GM15510 (cell line): ENCODE measurements around the gene GALM.
A peak's percentile ranks its signal among the peaks of the same experiment; 100 is the strongest.

Experiments used
- POLR2A ChIP-seq: IDR thresholded peaks from 3 replicates; pipeline ENCODE4 v1.6.1; 2011; ENCODE audit warnings: borderline replicate concordance; ENCODE audit not compliant: insufficient read length; ENCODE audit errors: extremely low read depth

The GALM gene

DNA sequence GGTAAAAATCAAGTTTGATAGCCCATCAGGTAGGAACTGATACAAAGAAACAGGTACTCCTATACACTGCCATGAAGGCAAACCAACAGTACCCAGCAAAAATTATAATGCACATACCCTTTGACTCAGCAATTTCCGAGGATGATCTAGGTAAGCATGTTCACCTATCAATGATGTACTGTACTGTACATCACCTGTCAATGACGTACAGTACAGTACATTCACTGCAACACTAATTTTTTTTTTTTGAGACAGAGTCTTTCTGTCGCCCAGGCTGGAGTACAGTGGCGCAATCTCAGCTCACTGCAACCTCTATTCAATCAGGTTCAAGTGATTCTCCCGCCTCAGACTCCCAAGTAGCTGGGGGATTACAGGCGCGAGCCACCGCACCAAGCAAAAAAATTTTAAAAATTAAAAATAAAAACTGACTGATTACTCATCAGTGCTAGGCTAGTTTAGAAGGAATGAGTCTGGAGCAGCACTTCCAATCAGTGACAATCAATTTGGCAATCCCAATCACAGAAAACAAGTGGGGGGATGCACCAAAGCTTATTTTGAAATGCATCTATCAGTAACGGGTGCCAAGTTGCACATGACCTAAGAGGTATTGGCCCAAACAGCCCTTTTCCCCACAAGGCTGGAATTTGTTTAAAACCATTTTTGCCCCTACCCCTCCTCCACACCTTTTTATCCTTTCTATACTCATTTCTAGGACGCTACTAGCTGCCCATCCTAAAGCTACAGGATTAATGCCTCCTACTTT, 77.1 kb downstream of the GALM start:
- no peak for TF ChIP-seq POLR2A

DNA sequence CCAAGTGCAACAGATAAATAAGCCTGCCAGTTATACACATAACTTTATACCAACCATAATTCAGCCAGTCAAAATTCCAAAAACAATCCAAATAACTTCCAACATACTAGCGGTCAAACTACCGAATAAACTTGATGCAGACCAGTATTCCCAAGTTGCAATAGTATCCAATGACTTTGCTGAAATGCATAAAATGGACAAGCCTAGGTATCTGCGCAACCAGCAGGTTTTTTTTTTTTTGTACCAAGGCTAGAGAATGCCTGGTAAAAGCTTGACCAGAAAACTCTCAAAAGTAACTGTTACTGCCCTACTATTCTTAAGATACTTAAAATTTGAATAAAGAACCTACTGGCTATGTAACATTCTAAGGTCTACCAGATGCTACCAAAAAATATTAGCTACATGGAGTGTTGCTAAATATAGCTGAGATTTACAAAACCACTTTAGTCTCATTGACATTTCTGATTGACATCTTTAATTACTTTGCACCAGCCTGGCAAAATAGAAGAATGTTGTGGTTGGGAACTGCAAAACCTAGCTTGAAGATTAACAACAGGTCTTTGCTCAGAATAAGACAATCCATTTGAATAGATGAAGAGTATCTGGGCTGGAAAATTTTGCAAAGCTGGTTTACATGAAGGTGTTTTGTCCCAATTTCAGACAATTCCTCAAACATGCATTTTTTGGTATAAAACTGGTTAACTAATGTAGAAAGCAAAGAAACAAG, 77.9 kb downstream of the GALM start:
- TF ChIP-seq POLR2A = no peak

DNA sequence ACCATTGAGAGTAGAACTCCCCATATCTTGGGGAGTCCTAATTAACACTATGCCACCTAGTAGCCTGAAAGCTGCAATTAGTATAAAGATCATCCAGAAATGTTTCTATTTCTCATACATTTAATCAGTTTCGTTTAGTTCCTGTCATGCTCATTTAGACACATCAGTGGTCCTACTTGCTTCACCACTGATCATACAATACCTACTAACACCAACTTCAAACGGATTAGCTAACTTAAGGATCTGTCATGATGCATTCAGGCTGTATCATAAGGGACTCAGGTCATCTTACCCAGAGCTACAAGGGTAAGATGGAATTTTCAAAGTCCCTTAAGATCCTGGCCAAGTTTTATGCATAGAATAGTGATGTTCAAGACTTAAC, 78.5 kb downstream of the GALM start:
- no peak for TF ChIP-seq POLR2A

DNA sequence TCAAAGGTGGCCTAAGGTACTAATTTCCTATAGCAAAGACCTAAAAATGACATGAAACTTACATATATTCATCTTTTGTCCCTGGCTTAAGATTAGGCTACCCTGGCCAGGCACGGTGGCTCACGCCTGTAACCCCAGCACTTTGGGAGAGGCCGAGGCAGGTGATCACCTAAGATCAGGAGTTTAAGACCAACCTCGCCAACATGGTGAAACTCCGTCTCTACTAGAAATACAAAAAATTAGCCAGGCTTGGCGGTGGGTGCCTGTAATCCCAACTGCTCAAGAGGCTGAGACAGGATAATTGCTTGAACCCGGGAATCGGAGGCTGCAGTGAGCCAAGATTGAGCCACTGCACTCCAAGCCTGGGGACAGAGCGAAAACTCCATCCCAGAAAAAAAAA, 79.4 kb downstream of the GALM start:
- TF ChIP-seq POLR2A = no peak

DNA sequence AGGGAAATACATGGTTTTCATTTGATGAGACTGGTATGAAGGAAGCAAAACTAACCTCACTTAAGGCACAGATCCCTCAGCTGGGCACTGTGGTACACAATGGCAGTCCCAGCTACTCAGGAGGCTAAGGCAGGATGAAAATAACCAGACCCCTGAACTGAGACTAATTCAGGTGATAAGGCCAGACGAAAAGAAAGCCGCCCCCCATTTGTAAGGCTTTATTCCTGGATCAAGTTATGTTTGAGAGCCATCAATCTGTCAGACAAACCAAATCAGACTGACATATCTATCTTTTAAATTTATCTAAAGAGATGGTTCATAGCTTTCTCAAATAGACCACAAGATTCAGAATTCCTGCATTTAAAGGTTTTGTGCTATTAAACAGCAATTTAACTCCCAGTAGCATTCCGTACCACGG, 81.1 kb downstream of the GALM start:
- no peak for TF ChIP-seq POLR2A

DNA sequence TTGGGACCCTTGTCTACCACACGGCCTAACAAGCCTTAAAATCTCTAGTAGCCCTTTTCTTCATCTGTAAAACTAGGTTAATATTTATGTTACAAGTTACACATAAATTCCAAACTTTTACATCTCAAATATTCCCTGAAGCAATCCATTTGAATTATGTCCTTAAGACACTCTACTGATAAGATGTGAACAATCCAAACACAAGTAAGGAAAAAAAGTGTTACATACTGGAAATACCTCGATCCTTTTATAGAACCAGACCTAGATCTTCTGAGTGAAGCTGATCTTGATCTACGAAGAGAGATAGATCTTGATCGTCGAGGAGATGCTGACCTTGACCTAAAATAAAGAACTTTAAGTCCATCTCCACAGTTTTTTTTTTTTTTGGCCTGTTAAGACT, 81.9 kb downstream of the GALM start:
- no peak for TF ChIP-seq POLR2A

DNA sequence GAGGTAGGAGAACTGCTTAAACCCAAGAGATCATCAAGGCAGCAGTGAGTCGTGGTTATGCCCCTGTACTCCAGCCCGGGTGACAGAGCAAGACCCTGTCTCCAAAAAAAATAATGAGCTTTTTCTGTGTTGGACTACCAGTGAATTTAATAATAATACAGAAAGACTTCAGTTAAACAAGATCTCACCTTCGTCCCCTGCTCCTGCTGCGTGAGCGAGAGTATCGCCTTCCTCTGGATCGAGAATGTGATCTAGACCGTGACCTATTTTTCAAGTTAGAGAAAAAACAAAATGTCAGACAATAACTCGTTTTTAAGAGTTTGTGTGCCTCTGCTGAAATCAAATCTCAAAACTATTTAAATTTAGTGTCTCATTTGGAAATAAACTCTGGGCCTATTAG, 82.5 kb downstream of the GALM start:
- TF ChIP-seq POLR2A = no peak

DNA sequence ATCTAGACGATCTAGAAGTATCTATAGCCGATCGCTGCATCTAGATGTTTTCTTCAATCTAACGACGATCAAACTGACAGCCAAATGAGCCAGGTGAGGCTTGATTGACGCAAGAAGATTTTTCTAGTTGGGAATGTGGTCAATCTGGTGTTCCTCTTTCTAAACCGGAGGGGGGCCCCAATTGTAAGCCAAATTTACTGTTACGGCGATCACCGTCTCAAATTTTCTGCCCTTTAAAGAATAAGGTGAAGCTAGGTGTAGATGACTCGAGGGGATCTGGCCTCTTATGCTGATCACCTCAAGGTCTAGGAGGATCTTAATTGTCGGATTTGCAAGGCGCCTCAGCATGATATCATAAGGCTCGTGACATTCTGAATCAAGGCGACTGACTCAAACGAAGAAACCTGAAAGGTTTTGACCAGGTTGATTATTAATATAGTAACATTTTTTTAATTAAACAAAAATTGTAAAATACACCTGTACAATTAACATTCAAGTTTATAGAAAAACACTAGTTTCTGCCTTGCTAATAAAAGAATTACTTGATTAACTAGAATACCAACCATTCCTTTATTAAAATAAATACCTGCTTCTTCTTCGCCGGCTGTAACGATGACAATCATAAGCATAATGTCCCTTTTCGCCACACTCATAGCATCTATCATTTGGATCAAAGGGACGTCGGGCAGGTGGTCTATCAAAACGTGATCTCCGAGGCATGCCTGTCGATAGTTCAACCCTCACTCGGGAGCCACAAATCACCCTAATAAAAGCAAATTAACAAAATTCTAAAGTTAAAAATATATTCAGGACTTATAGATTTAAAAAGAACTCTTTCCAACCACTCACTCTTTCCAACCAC, 83.3 kb downstream of the GALM start:
- no peak for TF ChIP-seq POLR2A

DNA sequence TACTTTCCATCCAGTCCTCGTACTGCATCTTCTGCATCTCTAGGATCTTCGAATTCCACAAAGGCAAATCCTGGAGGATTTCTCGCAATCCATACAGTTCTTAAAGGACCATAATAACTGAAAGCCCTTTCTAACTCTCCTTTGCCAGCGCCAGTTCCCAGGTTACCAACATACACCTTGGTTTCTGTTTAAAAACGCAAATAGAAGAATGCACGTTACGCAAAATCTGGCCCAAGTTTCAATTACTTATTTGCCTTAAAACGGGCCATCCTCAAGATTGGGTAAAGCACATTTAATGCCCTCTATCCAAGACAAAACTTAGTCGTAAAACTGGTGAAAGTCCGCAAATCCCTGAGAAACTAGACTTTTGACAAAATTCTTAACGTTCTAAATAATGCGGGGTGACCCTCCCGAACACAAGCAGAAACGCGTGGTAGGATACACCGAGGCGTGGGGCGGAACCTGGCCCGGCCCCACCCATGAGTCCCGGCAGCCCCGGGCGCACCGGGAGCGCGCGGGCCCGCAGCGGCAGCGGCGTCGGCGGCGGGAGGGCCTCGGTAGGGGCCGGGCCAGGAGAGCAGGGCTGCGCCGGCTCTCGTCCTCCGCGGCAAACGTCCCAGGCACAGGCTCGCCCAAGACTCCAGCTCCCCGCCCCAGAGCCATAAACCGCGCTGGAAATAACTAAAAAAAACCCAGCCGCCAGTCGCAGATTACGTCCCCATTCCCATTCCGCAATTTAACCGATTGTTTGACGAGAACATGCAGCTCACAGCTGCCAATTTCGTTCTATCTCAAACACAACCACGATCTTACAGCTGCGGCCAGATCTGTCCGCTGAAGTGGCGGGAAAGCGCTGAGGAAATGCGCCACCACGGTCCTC, 84.3 kb downstream of the GALM start:
- TF ChIP-seq POLR2A = peak; percentile 66

DNA sequence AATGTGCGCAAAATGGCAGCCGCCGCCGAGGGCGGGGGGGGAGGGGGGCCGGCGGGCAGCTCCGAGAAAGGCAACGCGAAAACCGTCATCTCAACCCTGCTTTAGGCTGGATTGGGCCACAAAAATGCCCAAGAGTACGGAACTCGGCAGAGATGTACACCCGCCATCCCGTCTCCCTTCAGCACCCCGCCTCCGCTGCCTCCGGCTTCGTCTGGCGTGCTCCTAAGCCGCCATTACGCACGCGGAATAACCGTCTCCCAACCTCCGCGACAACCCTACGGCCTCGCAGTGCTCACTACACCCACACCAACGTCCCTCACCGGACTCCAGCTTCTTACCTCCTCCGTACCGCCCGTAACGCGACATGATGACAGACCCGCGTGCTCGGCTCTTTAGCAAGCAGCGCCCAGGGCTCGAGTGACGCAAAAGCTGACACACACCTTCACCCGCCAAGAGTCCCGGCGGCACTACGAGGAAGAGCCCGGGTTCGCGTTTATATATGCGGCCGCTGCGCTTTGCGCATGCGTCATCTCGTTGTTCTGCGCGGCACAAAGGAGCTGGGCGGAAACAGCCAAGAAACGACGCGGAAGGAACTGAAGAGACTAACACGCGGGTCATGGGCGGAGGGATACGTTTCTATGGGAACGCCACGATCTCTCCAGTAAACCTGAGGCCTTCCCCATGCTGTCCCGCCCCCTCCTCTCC, 85.1 kb downstream of the GALM start, which contains the start of gene SRSF7:
SRSF7 (minus strand) TSS at position 471 of the 705 bp plus-strand sequence; CDS start at position 366, 105 bp downstream.
- peak; percentile 100 for TF ChIP-seq POLR2A

DNA sequence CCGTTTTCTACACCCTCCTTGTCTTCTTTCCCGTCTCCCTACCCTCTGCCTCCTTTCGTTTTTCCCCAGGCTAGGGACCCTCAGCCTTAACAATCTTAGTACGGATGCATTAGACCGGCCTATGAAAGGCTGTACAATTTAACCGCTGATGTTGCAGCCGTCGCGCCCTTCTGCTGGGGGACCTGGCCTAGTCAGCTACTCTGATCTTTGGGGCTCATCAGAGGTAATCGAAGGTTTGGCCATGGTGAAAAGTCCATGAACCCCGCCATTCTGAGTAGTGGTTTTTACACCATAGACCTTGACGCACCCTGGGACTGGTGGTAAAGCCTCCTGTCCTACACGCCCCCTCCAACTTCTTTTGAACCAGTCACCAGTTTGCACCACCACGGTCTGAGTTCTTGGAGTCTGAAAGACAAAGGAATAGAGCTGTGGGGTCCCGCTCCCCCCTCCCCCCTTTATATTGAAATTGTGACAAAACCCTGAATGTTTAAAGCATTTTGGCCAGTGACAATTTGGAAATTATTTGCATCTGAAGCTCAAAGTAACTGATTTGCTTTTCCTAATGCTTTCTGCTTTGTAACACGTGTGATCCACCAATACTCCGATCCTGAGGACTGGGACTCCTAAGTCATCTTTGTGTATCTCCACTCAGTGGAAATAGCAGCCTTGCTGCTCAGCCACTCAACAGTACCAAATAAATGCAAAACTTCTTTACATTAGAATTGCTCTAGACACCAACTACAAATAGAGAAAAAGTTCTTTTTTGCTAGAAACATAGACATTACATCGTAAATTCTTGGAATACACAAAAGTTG, 85.9 kb downstream of the GALM start:
- no peak for TF ChIP-seq POLR2A

DNA sequence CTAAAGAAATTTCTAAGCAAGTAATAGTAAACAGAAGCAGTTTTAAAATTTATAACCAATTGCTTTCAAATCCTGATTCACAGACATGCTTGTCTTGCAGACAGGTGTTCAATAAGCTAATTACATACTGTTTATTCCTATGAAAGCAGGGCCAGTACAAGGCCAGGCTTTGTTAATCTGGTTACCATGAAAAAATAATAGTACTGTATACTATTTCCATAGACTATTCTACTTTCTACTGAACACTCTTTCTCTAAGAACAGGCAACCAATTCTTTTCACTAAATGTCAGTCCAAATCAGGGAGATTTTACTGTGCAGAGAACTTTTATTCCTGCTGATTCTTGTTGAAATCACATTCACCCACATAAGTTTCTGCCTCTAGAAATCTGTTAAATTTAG, 88.1 kb downstream of the GALM start:
- no peak for TF ChIP-seq POLR2A

DNA sequence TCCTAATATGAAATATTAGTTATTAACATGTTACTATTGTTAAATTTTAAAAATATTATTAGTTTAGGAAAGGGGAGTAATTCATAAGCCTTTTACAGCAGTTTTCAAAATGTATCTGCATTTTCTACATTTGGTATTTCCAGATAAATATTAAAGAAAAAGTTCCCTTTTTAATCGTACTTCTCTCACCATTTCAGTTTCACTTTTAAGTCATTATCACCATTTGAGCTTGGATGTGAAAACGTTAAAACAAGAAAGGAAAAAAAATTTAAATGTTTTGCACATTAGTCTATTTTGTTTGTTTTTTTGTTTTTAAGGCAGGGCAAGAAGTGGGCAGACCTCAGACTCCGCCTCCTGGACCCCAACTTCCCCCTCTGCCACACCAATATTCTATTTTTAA, 88.6 kb downstream of the GALM start:
- no peak for TF ChIP-seq POLR2A
